Astrocyte of the spinal cord (primary cell): ENCODE results near the gene METTL3.
"Not testable (repeated sequence)": the region's sequence is repeated elsewhere in the genome, so short reads cannot be mapped to it uniquely, and the experiment has no call there.

Source experiments
- DNase-seq: peaks from one replicate; pipeline ENCODE4 v3.0.0; 2011; ENCODE audit warnings: low read depth, low spot score
- H3K4me3 ChIP-seq: 2 replicates; pipeline ENCODE4 v1.5.1; 2011; ENCODE audit warnings: low read depth, mild to moderate bottlenecking, low read length, moderate library complexity
- CTCF ChIP-seq: IDR thresholded peaks from 2 replicates; pipeline ENCODE4 v1.5.1; 2012; ENCODE audit warnings: low read depth, mild to moderate bottlenecking, low read length, inconsistent platforms
- in situ Hi-C: cut with HindIII; loops from 2 replicates; pipeline ENCODE4 v1.10.0; 2017; ENCODE audit warnings: low sequenced_read_pairs

The METTL3 gene

GRCh38 chr14:21510735-21511657, at the start of gene METTL3:
TSS of gene METTL3 (minus strand) at chr14:21511340. CDS start at chr14:21511223, 117 bp downstream.
- TF ChIP-seq CTCF: no peak
- peak; percentile 99 for DNase-seq
- H3K4me3 ChIP-seq: peak within 1 kb of the TSS; percentile 99
- in situ Hi-C loops: no loop called here

GRCh38 chr14:21558703-21559170, 47.6 kb upstream of the METTL3 start:
- no peak for TF ChIP-seq CTCF
- H3K4me3 ChIP-seq: no peak overlapping the region
- in situ Hi-C loops: no loop called here
- no peak for DNase-seq

GRCh38 chr14:21557084-21557901, 46.2 kb upstream of the METTL3 start:
- peak; percentile 92 for DNase-seq
- TF ChIP-seq CTCF: peak; percentile 50
- in situ Hi-C loops: no loop called here
- peak overlapping the region; percentile 33 for H3K4me3 ChIP-seq

GRCh38 chr14:21556378-21557083, 45.4 kb upstream of the METTL3 start:
- no peak overlapping the region for H3K4me3 ChIP-seq
- no peak for DNase-seq
- in situ Hi-C loops: no loop called here
- TF ChIP-seq CTCF: no peak

- no peak for TF ChIP-seq CTCF
- no peak overlapping the region for H3K4me3 ChIP-seq
- in situ Hi-C loops: no loop called here
- DNase-seq: no peak
Observed at GRCh38 chr14:21553266-21553665, 42.1 kb upstream of the METTL3 start.

- in situ Hi-C loops: not testable (repeated sequence)
Observed at GRCh38 chr14:21544588-21544987, 33.4 kb upstream of the METTL3 start.

More at GRCh38 chr14:21544588-21544987, 33.4 kb upstream of the METTL3 start:
- not testable (repeated sequence) for DNase-seq, H3K4me3 ChIP-seq
